ENCODE results near the gene ADAM8. TPM values are rescaled to one million over a fixed set of nuclear protein-coding genes. Genes with fewer than 3 reads are reported as not detected.

ADAM8 gene
- total RNA-seq, 1 donor from 2014 or later: 6.2 TPM

DNA sequence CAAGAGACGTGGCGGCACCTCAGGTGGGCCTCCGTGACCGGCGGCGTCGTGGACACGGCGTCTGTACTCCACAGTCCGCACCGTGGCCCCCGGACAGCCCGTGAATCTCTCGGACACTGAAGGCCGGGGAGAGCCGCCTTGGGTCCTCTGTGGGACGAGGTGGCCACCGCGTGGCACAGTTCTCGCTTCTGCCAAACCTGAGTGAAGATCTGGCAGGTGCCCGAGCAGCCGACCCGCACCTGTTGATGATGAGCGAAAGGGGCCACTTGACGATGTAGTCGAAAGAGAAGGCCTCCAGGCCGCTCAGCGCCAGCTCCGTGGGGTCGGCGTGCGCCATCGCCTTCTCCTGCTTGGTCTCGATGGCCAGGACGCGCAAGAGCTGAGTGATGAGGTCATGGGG, 8.5 kb upstream of the ADAM8 start:
- H3K4me1 Mint-ChIP-seq (ENCODE audit: unreplicated experiment): no peaks in the 10 kb centered on the region
- no peaks in the 10 kb centered on the region for H3K27me3 Mint-ChIP-seq

DNA sequence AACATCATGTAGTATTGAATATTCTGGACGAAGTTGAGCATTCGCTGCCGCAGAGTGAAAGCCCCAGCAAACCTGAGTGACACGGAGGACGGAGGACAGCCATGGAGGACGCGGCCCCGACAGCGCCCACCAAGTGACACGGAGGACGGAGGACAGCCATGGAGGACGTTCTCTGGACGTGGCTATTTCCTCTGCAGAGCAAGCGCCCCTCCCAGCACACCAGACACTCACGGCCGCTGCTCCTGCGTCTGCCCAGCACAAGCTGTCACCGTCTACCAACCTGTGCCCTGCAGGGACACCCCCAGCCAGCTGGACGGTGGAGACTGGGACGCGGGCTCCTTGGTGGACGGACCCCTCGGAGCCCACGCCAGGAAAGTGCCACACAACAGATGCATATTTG, 7.3 kb upstream of the ADAM8 start:
- Mint-ChIP-seq H3K4me1 (ENCODE audit: unreplicated experiment) (no peaks in the 10 kb centered on the region), H3K27me3 (no peaks in the 10 kb centered on the region), H3K36me3 (peaks cover 24% of the 10 kb centered on the region), H3K9me3 (no peaks in the 10 kb centered on the region), H3K27ac (no peak overlapping the region), H3K4me3 (no peak overlapping the region)
- TF ChIP-seq, protein P1, sequence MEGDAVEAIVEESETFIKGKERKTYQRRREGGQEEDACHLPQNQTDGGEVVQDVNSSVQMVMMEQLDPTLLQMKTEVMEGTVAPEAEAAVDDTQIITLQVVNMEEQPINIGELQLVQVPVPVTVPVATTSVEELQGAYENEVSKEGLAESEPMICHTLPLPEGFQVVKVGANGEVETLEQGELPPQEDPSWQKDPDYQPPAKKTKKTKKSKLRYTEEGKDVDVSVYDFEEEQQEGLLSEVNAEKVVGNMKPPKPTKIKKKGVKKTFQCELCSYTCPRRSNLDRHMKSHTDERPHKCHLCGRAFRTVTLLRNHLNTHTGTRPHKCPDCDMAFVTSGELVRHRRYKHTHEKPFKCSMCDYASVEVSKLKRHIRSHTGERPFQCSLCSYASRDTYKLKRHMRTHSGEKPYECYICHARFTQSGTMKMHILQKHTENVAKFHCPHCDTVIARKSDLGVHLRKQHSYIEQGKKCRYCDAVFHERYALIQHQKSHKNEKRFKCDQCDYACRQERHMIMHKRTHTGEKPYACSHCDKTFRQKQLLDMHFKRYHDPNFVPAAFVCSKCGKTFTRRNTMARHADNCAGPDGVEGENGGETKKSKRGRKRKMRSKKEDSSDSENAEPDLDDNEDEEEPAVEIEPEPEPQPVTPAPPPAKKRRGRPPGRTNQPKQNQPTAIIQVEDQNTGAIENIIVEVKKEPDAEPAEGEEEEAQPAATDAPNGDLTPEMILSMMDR (conservative IDR thresholded peaks at IDR 0.05): no peak
- DNase-seq (ENCODE audit: extremely low spot score, unreplicated experiment): no peak

More for the DNA sequence above, 8.5 kb upstream of the ADAM8 start:
- Mint-ChIP-seq H3K27ac (no peak overlapping the region), H3K4me3 (no peak overlapping the region), H3K9me3 (no peaks in the 10 kb centered on the region), H3K36me3 (peaks cover 25% of the 10 kb centered on the region)
- DNase-seq (ENCODE audit: extremely low spot score, unreplicated experiment): no peak
- TF ChIP-seq, protein P1 (conservative IDR thresholded peaks at IDR 0.05): no peak

DNA sequence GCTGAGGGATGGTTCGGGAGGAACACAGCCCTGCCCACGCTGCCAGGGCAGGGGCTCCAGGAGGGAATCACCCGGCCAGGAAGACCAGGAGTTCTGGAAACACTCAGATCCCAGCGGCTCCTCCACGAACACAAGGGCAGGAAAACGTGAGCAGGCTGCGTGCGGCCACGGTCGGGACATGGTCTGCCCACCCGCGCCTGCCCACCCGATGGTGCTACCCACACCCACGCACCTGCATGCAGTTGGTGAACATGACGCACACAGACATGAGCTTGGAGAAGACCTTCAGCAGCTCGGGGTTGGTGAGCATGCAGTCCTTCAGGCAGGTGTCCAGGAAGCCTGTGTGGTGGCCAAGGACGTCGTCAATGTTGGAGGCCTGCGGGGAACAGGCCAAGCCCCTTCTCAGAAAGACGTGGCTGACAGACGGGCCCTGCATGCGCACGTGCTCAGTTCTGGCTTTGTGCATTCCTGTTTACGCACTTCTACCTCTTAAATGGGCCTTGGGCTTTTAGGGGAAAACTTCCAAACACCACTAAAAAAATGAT, 6.2 kb upstream of the ADAM8 start:
- DNase-seq (ENCODE audit: extremely low spot score, unreplicated experiment): no peak
- H3K4me1 Mint-ChIP-seq (ENCODE audit: unreplicated experiment): peaks cover 8% of the 10 kb centered on the region
- H3K36me3 Mint-ChIP-seq: peaks cover 20% of the 10 kb centered on the region
- H3K9me3 Mint-ChIP-seq: no peaks in the 10 kb centered on the region
- H3K27ac Mint-ChIP-seq: no peak overlapping the region
- no peaks in the 10 kb centered on the region for H3K27me3 Mint-ChIP-seq
- TF ChIP-seq, protein P1 (conservative IDR thresholded peaks at IDR 0.05): no peak
- no peak overlapping the region for H3K4me3 Mint-ChIP-seq

DNA sequence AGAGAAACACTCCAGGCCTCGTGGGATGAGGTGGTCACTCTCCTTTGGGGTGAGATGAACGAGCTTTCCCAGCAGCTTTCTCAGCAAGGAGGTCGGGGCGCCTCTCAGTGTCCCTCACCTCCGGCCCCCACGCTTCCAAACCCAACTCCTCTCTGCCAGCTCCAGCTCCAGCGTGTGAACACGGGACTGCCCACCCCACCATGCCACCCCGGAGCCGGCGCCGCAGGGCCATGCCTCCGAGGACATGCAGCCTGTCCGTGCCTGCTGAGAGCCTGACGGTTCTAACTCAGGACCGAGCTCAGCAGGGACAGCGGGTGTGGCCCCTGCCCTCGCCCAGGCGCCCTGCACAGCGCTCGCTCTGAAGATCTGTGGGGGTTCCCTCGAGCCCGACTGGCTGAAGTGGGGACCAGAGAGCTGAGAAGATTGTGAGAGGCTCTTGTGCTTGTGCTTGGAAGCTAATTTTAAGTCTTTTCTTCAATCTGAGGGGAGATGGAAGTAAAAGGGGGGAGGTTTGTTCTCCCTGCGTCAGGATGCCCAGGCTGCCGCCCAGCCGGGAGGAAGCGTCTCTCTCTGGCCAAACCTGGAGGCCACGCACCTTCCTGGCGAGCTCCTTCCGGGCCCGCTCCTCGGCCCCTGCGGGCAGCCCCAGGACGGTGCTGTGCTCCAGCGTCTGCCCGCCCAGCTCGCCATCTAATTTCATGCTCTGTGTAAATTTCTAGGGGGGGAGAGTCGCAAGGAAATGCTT, 5.1 kb upstream of the ADAM8 start:
- peaks cover 8% of the 10 kb centered on the region for H3K4me1 Mint-ChIP-seq (ENCODE audit: unreplicated experiment)
- no peak overlapping the region for H3K4me3 Mint-ChIP-seq
- TF ChIP-seq, protein P1 (conservative IDR thresholded peaks at IDR 0.05): no peak
- H3K27me3 Mint-ChIP-seq: no peaks in the 10 kb centered on the region
- no peak overlapping the region for H3K27ac Mint-ChIP-seq
- H3K9me3 Mint-ChIP-seq: no peaks in the 10 kb centered on the region
- peaks cover 17% of the 10 kb centered on the region for H3K36me3 Mint-ChIP-seq
- DNase-seq (ENCODE audit: extremely low spot score, unreplicated experiment): no peak

DNA sequence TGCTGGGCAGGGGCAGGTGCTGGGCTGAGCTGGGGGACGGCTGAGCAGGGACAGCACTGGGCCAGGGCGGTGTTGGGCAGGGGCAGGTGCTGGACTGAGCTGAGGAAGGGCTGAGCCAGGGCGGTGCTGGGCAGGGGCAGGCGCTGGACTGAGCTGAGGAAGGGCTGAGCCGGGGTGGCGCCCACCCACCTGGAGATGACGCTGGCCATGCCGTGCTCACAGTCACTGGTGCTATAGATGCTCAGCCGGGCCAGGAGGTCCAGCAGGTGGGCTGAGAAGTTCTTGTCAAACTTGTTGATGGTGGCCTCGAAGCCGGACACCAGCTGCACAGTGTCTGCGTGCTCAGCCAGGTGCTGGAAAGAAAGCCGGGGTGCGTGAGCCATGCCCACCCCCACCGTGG, 4.4 kb upstream of the ADAM8 start:
- Mint-ChIP-seq H3K4me1 (ENCODE audit: unreplicated experiment) (peaks cover 8% of the 10 kb centered on the region), H3K27ac (no peak overlapping the region), H3K9me3 (no peaks in the 10 kb centered on the region), H3K4me3 (no peak overlapping the region), H3K36me3 (peaks cover 12% of the 10 kb centered on the region), H3K27me3 (peaks cover under 1% of the 10 kb centered on the region)
- no peak for DNase-seq (ENCODE audit: extremely low spot score, unreplicated experiment)
- TF ChIP-seq, protein P1 (conservative IDR thresholded peaks at IDR 0.05): no peak
